Nephron (organoid): Measurements from ENCODE around the gene SETD2.

Experiments
- H3K27ac Mint-ChIP-seq, 3 experiments: 2 replicates each; pipeline ENCODE4 v1.8.0; 2020; ENCODE audit warnings: mixed read lengths in 3 of 3, mild to moderate bottlenecking in 2 of 3, moderate library complexity in 1 of 3
- H3K27me3 Mint-ChIP-seq: 2 replicates; pipeline ENCODE4 v1.8.0; 2021; ENCODE audit warnings: low read depth, mild to moderate bottlenecking, moderate library complexity, mixed read lengths
- H3K36me3 Mint-ChIP-seq: 2 replicates; pipeline ENCODE4 v1.8.0; 2020; ENCODE audit warnings: low read depth, mixed read lengths
- H3K4me1 Mint-ChIP-seq: 2 replicates; pipeline ENCODE4 v1.8.0; 2020; ENCODE audit warnings: mixed read lengths
- H3K4me3 Mint-ChIP-seq, 3 experiments: 2 replicates each; pipeline ENCODE4 v1.8.0; 2020; ENCODE audit warnings: mild to moderate bottlenecking in 3 of 3, mixed read lengths in 3 of 3, moderate library complexity in 2 of 3
- H3K9me3 Mint-ChIP-seq: 2 replicates; pipeline ENCODE4 v1.8.0; 2020; ENCODE audit warnings: mixed read lengths
- CTCF ChIP-seq, 3 experiments: fragments of 200-600 bp; sonication (generic); IDR thresholded peaks; one replicate each; pipeline ENCODE4 v1.5.0; 2021; ENCODE audit warnings: antibody characterized with exemption in 3 of 3; ENCODE audit not compliant: unreplicated experiment in 3 of 3

Gene SETD2

GRCh38 chr3:47163169-47164006 lies 525 bp downstream of the SETD2 start:
- TF ChIP-seq CTCF (IDR thresholded peaks at IDR 0.05; ENCODE audit: unreplicated experiment in 3 of 3) = no peak
- Mint-ChIP-seq H3K27me3 (no peaks in the 10 kb centered on the region), H3K9me3 (no peaks in the 10 kb centered on the region), H3K4me1 (peaks cover 49% of the 10 kb centered on the region), H3K27ac (peak overlapping the region; percentile 97 to 100 (median 100)), H3K36me3 (peaks cover 9% of the 10 kb centered on the region), H3K4me3 (peak overlapping the region; percentile 95 to 100 (median 99))

DNA sequence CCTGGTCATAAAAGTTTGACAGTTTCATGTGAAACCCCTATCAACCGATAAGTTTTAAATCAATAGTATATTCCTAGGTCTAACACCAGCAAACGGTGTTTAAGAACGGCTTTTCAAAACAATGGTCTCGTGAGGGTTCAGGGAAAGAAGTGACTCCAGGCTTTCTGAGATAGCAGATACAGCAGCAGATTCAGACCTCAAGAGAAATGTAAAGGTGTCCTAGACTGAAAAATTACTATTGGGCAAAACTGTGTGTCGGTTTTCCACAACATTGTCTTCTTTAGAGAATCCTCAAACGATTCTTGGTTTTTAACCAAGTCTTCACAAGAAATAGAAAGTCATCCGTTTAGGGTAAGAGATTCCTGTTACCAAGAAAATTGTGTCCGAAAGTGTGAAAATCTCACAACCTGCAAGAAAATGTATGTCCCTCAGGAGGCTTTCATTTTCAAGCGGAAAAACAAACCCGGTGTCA lies 1.2 kb downstream of the SETD2 start:
- Mint-ChIP-seq H3K27ac (peak overlapping the region; percentile 97 to 100 (median 100)), H3K27me3 (no peaks in the 10 kb centered on the region), H3K36me3 (peaks cover 9% of the 10 kb centered on the region), H3K4me3 (peak overlapping the region; percentile 95 to 100 (median 99)), H3K9me3 (no peaks in the 10 kb centered on the region), H3K4me1 (peaks cover 53% of the 10 kb centered on the region)
- no peak for TF ChIP-seq CTCF (IDR thresholded peaks at IDR 0.05; ENCODE audit: unreplicated experiment in 3 of 3)

- H3K36me3 Mint-ChIP-seq = peaks cover 9% of the 10 kb centered on the region
- TF ChIP-seq CTCF (IDR thresholded peaks at IDR 0.05; ENCODE audit: unreplicated experiment in 3 of 3) = no peak
- H3K4me3 Mint-ChIP-seq = peak overlapping the region; percentile 95 to 100 (median 99)
- no peaks in the 10 kb centered on the region for H3K9me3 Mint-ChIP-seq
- H3K27ac Mint-ChIP-seq = peak overlapping the region; percentile 97 to 100 (median 100)
- H3K4me1 Mint-ChIP-seq = peaks cover 53% of the 10 kb centered on the region
- H3K27me3 Mint-ChIP-seq = no peaks in the 10 kb centered on the region
Observed at GRCh38 chr3:47161983-47162696, 1.8 kb downstream of the SETD2 start.

DNA sequence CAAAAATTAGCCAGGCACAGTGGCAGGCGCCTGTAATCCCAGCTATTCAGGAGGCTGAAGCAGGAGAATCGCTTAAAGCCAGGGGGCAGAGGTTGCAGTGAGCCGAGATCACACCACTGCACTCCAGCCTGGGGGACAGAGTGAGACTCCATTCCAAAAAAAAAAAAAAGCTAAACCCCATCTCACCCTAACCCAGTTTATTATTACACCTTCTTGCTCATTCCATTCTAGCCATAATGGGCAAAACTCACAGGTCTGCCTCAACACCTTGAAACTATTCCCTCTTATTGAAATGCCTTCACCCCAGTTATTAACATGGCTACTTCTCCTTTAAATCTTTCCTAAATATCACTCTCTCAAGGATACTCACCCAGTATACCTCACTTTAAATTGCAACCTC lies 4.1 kb downstream of the SETD2 start:
- Mint-ChIP-seq H3K4me3 (no peak overlapping the region), H3K4me1 (peaks cover 49% of the 10 kb centered on the region), H3K36me3 (peaks cover 9% of the 10 kb centered on the region), H3K27me3 (no peaks in the 10 kb centered on the region), H3K9me3 (no peaks in the 10 kb centered on the region), H3K27ac (peak overlapping the region in 2 of 3 experiments; percentile 7 to 24)
- TF ChIP-seq CTCF (IDR thresholded peaks at IDR 0.05; ENCODE audit: unreplicated experiment in 3 of 3) = no peak

DNA sequence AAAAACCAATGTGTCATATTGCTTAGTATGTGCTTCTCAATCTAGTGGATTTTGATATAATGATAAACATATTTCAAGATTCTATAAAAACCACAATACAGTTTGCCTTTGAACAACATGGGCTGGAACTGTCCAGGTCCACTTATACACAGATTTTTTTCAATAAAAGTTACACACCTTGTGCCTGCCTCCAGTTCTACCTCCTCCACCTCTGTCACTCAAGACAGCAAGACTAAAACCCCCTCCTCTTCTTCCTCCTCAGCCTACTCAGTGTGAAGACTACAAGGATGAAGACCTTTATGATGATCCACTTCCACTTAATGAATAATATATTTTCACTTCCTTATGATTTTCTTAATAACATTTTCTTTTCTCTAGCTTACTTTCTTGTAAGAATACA lies 5.7 kb downstream of the SETD2 start:
- Mint-ChIP-seq H3K27me3 (no peaks in the 10 kb centered on the region), H3K27ac (no peak overlapping the region), H3K36me3 (peaks cover 18% of the 10 kb centered on the region), H3K9me3 (no peaks in the 10 kb centered on the region), H3K4me1 (peaks cover 46% of the 10 kb centered on the region), H3K4me3 (no peak overlapping the region)
- TF ChIP-seq CTCF (IDR thresholded peaks at IDR 0.05; ENCODE audit: unreplicated experiment in 3 of 3) = no peak
